ACHN (cell line): Measurements from ENCODE around the gene FAM50A.

ENCODE experiments used
- DNase-seq: peaks from one replicate; pipeline ENCODE4 v3.0.0-alpha.2; 2015
- in situ Hi-C: cut with HindIII; loops from 2 replicates; pipeline ENCODE4 v1.10.0; 2017; ENCODE audit warnings: low sequenced_read_pairs, low pct_ligation_motif_present, low pct_unique_long_range_greater_than_20kb

Gene FAM50A

DNA sequence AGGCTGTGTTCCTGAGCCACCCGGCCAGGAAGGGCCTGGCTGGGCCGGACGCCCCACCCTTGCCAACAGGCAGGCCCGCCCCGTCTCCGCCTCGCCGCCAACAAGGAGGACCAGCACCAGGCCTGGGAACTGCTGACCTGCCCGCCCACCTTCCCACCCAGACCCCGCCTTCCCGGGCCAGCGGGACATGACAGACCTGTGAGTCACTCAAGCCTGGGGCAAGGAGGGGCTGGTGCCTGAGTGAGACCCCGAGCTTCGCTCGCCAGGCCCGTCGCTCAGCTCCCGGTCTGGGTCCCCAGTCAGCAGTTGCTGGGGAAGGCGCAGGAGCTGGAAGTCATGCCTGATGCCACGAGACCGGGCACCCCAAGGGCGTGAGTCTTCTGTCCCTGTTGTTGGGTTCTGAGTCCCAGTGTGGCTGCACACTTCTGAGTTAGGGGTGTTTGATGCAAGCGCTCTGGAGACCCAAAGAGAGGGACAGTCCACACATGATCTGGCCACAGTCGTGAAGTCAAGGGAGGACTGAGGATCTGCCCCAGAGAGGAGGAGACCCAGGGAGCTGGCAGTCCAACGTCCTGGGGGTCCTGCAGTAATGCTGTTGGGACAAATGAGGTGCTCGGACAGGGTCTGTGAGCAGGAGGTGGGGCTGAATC lies 34.6 kb upstream of the FAM50A start, which contains the start of gene DNASE1L1:
TSS of gene DNASE1L1 (minus strand) at position 33 of the 650 bp plus-strand sequence. CDS start 3,686 bp downstream, outside the sequence.
- peak; percentile 83 for DNase-seq
- in situ Hi-C loops, result no loop called here

DNA sequence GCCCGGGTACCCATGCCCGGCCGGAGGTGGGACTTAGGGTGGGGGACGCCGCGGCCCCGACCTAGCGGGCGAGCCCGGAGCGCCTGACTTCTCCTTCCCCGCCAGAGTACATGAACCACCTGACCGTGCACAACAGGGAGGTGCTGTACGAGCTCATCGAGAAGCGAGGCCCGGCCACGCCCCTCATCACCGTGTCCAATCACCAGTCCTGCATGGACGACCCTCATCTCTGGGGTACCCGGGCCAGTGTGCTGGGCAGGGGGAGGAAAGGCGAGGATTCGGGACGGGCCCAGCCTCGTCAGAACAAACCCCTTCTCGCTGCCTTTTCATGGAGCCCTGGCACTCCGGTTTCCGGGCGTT lies 32.0 kb upstream of the FAM50A start:
- peak; percentile 51 for DNase-seq
- in situ Hi-C loops, result no loop called here

DNA sequence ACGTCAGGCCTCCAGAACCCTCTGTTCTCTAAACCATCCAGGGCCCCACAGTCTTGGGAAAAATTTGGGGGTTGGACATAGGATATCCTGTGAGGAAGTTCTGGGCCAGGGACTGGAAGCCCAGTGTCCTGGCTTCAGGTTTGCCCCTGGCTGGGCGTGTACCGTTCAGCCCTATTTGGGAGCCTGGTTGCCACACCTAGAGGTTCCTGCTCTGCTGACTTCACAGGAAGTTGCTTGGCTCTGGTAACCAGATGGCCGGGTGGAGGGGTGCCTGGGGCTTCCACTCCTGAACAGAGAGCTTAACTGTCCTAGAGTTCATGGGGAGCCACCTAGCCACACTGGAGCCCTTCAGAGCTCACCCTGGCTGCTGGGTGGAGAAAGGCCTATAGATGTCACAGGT lies 31.5 kb upstream of the FAM50A start:
- in situ Hi-C loops, result no loop called here
- no peak for DNase-seq

DNA sequence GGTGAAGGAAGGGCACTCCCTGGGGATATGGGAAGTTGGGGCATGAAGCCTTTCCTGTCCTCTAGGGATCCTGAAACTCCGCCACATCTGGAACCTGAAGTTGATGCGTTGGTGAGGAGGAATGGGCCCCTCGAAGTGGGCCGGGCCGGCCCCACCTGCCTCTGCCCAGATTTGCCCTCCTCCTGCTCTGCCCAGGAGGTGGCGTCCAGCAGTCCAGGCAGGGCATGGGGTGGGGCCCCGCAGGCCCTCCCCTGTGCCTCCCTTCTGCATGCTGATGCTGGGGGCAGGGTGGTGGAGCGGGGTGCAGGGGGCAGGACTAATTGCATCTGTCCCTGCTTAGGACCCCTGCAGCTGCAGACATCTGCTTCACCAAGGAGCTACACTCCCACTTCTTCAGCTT lies 30.8 kb upstream of the FAM50A start:
- in situ Hi-C loops, result no loop called here
- DNase-seq, result no peak

GRCh38 chrX:154417157-154417556 lies 26.8 kb upstream of the FAM50A start:
- DNase-seq, result no peak
- in situ Hi-C loops, result no loop called here

- no peak for DNase-seq
- in situ Hi-C loops, result no loop called here
Measured at GRCh38 chrX:154419189-154419588, 24.8 kb upstream of the FAM50A start.

- in situ Hi-C loops, result no loop called here
Measured at GRCh38 chrX:154419688-154420401, 24.1 kb upstream of the FAM50A start.

GRCh38 chrX:154420402-154420756 lies 23.6 kb upstream of the FAM50A start:
- DNase-seq, result no peak
- in situ Hi-C loops, result no loop called here

More at GRCh38 chrX:154419688-154420401, 24.1 kb upstream of the FAM50A start:
- no peak for DNase-seq

DNA sequence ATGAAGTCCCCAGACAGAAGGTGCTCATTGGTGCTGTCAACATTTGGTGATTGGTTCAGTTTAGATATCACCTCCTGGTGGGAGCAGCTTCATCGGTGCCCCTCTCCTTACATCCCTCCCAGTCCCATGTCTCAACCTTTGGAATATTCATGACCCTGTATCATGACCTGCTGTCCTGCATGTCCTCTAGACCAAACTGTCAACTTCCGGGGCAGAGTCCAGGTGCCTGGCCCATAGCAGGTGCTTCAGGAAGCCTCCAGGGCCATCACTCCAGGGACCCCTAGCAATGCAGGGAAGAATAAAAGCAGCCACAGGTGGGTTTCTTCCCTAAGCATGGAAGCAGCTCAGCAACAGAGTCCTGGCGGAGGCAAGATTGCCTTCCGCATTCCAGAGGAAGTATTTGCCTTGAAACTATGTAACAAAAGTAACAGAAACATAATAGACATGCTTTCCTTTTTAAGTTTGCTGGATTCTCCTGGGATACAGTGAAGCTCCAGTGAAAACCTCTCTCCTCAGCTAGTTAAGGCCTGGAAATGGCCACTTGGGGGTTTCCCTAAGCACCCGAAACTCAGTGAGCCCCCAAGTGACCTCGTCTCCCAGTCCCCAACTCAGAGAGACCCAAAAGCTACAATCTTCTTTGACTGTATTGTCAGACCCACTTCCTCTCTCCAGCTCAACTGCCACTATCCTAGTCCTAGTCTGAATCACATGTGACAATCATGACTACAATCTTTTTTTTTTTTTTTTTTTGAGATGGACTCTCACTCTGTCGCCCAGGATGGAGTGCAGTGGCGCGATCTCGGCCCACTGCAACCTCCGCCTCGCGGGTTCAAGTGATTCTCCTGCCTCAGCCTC lies 16.8 kb upstream of the FAM50A start:
- in situ Hi-C loops, result no loop called here
- no peak for DNase-seq

DNA sequence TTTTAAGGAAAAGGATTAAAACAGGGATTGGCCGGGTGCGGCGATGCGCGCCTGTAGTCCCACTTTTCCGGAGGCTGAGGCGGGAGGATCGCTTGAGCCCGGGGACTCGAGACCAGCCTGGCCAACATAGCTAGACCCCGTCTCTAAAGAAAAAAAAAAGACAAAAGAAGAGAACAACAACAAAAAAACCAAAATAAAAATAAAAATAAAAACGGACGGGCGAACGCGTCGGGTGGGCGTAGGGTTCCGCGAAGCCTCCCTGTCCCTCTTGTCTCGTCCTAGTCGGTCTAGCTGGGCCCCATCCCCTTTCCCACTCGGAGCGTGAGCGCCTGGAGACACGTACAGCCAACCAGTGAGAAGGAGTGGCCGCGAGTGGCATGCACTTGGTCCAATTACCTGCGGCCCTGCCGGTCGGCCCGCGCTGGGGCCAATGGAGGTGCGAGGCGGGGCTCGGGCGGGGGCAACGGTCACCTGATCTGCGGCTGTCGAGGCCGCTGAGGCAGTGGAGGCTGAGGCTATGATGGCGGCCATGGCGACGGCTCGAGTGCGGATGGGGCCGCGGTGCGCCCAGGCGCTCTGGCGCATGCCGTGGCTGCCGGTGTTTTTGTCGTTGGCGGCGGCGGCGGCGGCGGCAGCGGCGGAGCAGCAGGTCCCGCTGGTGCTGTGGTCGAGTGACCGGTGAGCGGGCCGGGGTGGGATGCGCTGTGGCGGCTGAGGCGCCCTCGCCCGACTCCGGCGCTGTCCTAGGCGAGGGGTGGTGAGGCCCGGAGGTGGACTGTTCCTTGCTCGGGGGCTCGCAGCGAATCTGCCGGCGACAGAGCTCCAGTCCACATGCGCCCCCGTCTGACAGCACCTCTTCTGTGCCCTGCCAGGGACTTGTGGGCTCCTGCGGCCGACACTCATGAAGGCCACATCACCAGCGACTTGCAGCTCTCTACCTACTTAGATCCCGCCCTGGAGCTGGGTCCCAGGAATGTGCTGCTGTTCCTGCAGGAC lies 15.5 kb upstream of the FAM50A start, which contains the start of gene ATP6AP1:
TSS of gene ATP6AP1 (plus strand) at position 502 of the 996 bp plus-strand sequence. CDS start at position 518, 16 bp downstream.
- in situ Hi-C loops, result no loop called here
- DNase-seq, result peak; percentile 85

DNA sequence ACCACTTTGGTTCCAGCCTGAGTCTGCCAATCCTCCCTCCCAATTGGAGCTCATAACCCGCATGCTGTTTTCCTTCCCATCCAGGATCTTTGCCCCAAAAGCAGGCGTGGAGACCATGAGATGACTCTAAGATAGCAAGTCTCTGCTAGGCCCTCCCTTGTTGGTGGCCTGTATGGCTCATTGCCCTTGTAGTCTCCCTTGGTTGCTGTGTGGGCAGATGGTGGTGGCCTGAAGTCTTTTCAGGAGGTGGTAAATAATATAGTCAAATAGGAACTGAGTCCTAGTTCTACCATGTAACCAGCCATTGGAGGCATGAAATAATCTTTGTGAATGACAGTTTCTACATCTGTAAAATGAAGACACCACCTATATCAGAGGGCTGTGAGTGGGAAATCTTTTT lies 14.2 kb upstream of the FAM50A start:
- in situ Hi-C loops, result no loop called here
- DNase-seq, result no peak

- no peak for DNase-seq
- in situ Hi-C loops, result no loop called here
Measured at GRCh38 chrX:154430479-154430878, 13.5 kb upstream of the FAM50A start.

GRCh38 chrX:154430916-154431315 lies 13.0 kb upstream of the FAM50A start:
- no peak for DNase-seq
- in situ Hi-C loops, result no loop called here

DNA sequence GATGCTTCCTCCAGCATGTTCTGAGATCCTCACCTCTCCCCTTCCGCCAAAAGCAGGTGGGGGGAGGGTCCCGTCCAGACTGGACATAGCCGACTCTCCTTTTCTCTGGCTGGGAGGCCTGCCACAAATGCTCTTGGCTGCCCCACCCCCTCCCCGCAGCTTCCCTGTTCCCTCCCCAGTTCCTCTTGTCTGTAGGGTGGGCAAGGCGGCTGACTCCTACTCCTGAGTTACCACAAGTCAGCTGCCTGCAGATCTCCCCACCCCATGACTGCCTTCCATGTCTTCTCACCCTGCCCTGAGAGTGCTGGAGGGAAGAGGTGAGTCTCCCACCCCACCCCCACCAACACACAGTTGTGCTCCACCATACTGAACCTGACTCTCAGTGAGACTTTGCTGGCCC lies 12.6 kb upstream of the FAM50A start:
- DNase-seq, result no peak
- in situ Hi-C loops, result no loop called here

- DNase-seq, result no peak
- in situ Hi-C loops, result no loop called here
Measured at GRCh38 chrX:154432210-154432609, 11.7 kb upstream of the FAM50A start.

DNA sequence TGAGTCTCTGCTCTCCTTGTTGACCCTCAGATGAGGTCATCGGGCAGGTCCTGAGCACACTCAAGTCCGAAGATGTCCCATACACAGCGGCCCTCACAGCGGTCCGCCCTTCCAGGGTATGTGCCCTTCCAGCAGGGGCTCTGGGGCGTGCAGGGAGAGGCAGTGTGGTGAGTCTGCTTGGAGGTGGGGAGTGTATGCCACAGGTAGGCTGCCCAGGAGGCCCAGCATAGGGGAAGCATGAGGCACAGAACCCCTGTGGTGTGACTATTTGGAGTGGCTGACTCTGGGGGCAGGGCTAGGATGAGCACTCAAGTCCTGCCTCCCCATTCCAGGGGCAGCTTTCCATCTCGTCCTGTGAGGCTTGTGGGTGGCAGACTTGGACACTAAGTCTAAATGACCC lies 10.3 kb upstream of the FAM50A start:
- in situ Hi-C loops, result no loop called here
- no peak for DNase-seq

DNA sequence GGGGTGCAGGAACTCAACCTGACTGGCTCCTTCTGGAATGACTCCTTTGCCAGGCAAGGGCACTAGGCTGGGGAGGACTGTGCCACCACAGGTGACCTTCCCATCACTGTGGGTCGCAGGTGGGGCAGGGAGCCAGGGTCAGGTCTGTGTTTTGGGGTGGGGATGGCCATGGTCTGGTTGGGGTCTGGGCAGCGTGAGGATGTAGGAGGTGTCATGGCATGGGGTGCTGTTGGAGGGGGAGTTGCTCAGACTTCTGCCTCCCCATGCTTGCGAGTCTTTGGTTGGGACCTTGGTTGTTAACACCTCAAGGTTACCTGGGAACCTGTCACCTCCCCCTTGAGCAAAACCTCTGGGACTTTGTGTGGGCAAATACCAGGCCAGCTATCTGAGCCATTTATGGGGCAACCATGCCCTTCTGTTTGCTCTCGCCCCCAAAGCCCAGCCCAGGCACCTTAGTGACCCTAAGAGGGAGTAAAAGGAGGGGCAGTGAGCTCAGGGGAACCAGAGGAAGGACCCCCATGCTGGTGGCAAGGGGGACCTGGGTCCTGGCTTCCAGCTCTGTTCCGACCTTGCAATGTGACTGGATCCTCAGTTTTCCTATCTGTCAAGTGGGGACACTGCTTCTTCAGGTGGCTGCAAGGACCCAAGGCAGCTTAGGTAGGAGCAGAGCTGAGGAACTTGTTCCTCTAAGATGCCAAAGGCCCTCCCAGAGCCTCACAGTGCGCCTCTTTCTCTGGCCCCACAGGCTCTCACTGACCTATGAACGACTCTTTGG lies 9.4 kb upstream of the FAM50A start:
- no peak for DNase-seq
- in situ Hi-C loops, result no loop called here
